NCI-H526 (cell line): ENCODE data around the gene KRTAP5-5.
"Not testable (repeated sequence)": the region's sequence is repeated elsewhere in the genome, so short reads cannot be mapped to it uniquely, and the experiment has no call there.

ENCODE experiments used
- DNase-seq, 2 experiments: peaks; one replicate each; lab custom pipeline; 2025; lab: John Stamatoyannopoulos, UW

The KRTAP5-5 gene

DNA sequence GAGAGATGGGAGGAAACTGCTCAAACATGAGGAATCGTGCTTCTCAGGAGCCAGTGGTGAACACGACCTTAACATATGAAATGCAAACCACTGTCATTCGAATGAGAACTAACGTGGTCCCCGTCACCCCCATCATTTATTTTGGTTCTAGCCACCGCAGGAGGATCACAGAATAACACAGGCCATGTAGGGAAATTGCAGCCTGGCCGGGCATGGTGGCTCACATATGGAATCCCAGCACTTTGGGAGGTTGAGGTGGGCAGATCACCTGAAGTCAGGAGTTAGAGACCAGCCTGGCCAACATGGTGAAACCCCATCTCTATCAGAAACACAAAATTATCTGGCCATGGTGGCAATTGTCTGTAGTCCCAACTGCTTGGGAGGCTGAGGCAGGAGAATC is 27.1 kb downstream of the KRTAP5-5 start:
- DNase-seq: no peak

DNA sequence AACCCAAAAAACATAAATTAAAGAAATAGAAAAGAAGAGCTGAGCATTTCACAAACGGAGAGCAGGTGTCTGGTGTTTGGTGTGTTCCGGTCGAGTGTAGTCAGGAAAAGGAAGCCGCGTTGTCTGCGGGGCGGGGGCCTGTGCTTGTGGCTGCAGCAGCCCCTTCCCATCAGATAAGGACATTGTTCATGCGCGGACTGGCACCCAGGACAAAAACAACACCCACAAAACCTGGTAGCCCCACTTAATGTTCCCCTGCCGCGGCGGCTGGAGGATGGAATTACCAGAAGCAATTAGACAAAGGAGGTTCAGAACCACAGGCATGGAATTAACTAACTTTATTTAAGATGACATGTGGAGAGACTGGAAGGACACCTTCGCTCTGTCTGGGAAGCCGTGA is 29.9 kb downstream of the KRTAP5-5 start:
- no peak for DNase-seq

DNA sequence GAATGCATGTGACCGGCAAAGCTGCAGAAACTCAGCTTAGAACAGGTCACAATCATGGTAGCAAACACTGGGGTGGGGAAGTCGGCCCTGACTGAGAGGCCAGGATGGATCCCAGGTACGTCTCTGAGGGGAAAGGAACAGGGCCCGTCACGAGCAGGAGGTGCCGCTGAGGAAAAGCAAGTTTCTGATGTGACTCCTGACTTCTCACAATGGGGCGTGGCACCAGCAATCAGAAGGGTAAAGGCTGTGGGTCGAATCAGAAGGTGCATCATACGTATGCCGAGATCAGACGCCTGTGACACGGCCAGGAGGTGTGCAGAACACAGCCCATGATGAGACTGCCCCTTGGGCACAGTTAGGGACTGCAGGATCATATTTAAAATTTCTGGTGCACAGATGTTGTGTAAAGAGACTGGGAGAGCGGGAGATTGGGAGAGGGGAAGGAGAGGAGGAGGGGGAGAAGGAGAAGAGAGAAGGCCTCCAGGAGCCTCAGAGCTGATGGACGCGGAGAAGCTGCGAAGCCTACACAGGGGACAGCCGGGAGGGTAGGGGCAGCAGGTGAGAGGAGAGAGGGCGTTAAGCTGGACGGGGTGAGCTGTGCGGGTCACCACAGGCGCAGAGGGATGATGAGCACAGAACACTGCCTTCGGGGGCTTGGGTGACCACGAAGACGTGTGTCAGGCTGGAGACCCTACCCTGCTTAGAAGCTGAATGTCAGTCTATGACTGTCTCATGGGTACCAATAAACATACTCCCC is 30.7 kb downstream of the KRTAP5-5 start:
- no peak for DNase-seq

DNA sequence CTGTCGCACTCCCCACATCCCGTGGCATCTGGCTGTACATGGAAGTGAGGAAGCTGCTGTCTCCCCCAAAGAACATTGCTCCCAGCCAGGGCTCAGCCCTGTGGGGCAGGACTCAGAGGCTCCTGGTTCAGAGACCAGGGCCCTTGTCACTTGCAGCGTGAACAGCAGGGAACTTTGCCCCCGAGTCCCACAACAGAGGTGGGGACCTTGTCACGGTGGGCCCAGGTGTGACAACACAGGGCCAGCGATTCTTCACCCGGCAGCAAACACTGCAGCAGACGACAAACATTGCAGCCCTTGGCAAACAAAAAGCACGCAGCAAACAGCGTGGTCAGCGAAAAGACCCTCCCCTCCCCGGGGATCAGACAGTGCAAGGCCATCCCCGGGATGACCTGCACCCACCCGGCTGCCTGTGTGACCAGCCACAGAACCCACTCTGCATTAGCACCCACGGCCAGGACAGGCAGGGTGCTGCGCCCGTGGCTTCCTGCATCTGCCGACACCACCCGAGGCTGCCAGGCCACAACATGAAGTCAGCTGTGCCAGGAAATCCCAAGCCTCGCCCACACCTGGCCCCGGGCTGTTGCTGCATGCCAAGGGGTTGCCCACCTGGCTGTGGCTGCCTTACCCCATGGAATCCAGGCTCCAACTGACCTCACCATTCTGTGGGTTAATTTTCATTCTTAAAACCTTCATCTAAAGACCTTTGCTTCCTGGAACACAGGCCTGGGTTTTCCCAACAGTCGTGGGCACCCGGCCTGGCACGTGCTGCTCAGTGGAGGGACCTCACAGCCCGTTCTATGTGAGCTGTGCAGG is 32.1 kb downstream of the KRTAP5-5 start:
- DNase-seq: not testable (repeated sequence)

DNA sequence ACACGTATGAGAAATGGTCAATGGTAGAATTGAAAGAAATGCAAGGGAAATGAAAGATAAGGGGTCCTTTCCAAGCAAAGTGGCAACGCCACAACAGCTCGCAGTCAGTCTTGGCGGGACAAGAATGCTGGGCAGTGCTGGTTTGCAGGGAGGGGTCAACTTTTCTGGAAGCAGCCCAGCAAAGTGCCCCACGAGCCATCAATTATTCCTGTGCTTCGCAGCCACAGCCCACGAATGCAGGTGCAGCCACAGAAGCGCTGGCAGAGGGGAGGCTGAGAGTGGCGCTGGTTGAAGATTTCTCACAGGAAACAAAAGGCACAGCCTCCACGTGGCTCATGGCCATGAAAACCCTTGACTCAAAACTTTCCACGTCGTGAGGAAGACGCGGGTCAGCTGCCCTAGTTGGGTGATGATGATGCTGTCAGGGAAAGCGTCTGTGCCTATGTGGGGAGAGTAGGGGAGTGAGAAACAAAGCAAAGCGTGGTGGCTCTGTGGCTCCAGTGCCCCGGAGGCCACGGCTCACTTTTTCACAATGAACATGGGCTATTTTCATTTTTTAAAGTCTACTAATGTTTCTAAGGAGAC is 33.2 kb downstream of the KRTAP5-5 start:
- DNase-seq: not testable (repeated sequence)

DNA sequence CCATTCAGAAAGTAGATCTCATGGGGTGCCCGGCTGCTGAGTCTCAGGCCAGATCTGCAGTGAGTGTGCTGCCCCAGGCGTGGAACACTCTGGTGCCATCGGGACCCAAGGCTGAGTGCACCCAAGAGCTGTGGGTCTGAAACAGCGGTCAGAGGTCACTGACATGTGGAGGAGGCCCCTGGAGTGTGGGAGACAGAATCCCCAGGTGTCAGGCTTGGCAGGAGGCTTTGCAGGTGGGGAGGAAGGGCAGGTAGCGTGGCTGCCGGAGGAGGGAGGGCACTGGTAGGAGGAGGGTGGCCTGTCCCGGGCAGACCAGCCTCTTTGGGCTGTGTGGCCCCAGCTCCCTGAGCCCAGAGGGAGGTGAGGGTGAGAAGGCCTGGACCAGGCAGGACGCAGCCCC is 35.7 kb downstream of the KRTAP5-5 start:
- DNase-seq: no peak

DNA sequence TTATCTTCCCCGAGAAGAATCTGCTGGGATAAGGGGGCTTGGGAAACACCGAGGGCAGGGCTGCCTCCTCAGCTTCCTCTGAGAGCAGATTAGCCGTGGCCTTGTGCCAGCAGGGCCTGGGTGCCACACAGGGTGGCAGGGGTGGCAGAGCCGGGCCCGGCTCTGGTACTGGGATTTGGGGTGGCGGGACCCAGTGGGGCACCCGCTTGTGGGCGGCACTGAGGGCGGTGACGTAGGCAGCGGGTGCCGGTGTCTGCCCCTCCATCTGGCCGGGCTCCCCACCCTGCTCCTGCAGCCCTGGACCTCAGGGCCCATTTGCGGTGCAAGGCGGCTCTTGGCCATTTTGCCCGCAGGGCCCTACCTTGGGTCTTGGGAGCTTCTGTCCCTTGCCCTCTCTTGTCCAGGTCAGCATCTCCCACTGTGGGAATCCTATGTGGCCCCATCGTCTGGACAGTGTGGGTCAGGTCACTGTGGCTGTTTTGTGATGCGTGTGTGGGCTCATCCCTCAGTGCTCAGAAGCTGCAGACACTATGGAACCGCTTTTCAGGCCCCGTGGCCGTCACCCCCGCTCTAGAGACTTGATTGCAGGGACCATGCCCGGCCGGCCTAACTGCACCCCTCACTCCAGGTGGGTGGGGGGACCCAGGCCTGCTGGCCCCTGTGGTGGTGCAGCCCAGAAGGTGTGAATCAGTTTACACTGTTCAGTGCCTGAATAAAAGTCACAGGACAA is 37.7 kb downstream of the KRTAP5-5 start:
- no peak for DNase-seq

DNA sequence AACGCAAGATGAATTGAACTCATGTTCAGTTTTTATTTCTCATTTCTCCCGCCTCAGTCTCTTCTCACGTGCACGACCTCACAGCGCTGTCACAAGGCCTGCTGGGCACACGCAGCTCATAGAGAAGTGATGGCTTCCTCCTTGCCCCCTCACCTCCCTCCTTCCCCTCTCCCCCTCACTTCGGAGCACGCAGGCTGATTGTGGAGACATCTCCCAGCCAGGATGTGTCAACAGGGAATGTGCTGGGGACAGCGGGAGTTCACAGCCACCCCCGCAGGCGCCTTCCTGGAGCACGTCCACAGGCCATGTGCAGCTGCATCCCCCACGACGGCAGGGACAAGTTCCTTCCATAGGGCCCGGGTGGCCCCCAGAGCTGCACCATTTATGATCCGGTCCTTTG is 38.3 kb downstream of the KRTAP5-5 start:
- no peak for DNase-seq

DNA sequence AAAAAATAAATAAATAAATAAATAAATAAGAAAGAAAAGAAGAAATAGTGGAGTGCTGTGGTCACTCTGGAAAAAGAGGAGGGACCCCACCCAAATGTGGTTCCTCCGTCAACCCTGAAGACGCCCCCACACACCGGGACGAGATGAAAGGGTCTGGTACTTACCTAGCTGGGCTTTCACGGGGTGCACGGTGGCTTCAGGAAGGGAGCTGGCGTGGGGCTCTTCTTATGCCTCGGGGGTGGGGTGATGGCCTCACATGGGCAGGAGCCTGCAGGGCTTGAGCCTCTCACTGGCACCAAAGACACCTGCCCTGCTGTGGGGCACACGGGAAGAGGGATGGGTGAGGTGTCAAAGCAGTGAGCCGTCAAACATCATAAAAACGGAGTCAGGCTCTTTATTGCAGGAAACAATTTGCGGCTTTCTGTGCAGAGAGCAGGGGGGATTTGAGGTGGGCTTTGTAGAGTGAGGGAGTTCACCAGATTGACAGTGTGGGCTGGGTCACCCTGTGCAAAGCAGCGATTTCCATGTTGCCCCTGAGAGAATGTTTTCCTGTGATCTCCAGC is 39.4 kb downstream of the KRTAP5-5 start:
- DNase-seq: no peak

DNA sequence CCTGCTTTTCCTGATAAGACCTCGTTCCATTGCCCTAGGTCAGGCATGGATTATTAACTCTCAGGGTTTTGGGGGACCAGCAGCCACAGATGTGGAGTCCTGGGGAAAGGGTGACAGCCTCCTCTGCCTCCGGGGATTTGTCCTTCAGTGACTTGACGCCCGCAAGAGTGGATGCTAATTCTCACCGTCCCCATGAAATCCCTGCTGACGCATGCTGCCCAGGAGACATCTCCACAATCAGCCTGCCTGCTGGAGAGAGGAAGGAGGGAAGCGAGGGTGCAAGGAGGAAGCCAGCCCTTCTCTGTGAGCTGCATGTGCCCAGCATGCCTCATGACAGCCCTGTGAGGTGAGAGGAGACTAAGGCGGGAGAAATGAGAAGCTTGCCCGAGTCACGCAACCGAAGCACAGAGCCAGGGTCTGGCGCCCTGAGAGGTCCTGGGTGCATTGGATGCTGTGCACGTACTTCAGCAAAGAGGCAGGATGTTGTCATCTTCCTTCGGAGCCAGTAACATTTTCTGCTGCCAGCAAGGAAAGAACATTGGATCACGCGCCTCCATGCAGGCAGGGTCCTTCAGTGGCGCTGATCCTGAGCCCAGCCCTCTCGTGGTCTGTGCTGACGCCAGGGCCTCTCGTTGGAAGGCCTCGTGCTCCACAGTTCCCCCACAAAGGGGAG is 40.1 kb downstream of the KRTAP5-5 start:
- DNase-seq: no peak

DNA sequence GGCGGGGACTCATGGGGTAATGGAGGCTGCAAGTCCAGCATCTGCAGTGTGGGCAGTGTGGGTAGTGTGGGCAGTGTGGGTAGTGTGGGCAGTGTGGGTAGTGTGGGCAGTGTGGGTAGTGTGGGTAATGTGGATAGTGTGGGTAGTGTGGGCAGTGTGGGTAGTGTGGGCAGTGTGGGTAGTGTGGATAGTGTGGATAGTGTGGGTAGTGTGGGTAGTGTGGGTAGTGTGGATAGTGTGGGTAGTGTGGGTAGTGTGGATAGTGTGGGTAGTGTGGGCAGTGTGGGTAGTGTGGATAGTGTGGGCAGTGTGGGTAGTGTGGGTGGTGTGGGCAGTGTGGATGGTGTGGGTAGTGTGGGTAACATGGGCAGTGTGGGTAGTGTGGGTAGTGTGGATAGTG is 40.9 kb downstream of the KRTAP5-5 start:
- not testable (repeated sequence) for DNase-seq

DNA sequence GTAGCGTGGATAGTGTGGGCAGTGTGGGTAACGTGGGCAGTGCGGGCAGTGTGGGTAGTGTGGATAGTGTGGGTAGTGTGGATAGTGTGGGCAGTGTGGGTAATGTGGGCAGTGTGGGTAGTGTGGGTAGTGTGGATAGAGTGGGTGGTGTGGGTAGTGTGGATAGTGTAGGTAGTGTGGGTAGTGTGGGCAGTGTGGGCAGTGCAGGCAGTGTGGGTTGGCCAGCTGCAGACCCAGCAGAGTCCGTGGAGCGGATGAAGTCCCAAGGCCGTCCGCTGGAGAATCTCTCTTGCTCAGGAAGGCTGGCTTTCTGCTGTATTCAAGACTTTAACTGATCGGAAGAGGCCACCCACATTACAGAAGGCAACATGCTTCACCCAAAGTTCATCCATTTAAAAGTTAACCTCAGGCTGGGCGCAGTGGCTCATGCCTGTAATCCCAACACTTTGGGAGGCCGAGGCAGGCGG is 41.4 kb downstream of the KRTAP5-5 start:
- DNase-seq: no peak

DNA sequence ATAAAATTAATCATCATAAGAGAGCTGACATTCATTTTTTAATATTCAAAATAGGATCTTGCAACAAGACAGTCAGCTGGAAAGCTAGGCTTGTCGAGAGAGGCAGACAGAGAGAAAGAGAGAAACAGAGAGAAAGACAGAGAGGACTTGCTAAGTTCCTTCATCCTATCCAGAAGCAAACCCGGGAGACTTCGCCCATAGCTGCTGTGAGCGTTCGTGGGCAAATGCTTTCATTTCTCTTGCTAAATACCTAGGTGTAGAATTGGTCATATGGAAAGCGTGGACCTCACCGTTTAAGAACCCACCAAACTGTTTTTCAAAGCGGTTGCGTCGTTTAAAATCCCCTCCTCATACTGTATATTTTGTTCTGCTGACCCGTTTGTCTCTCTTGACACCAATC is 42.1 kb downstream of the KRTAP5-5 start:
- no peak for DNase-seq

DNA sequence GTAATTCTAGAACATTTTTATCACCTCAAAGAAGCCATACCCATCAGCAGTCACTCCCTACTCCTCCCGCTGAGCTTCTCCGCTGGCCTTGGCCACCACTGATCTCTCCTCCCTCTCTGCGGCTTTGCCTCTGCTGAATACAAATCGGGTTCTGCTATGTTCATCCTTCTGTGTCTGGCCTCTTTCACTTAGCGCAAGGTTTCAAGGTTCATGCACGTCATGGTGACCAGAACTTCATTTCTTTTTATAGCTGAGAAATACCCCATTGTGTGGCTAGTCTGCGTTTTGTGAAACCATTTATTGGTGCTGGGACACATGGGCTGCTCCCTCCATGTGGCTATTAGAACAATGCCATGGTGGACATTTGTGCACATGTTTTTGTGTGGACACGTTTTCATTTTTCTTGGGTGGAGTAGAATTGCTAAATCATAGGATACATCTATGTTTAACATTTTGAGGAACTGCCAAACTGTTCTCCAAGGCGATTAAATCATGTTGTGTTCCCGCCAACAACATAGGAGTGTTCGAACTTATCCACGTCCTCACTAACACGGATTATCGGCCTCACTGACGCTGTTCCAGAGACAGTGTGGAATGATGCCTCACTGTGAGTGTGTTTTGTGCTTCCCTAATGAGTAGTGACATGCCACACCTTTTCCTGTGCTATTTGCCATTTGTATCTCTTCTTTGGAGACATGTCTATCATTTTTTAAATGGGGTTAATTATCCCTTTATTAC is 43.2 kb downstream of the KRTAP5-5 start:
- DNase-seq: no peak

DNA sequence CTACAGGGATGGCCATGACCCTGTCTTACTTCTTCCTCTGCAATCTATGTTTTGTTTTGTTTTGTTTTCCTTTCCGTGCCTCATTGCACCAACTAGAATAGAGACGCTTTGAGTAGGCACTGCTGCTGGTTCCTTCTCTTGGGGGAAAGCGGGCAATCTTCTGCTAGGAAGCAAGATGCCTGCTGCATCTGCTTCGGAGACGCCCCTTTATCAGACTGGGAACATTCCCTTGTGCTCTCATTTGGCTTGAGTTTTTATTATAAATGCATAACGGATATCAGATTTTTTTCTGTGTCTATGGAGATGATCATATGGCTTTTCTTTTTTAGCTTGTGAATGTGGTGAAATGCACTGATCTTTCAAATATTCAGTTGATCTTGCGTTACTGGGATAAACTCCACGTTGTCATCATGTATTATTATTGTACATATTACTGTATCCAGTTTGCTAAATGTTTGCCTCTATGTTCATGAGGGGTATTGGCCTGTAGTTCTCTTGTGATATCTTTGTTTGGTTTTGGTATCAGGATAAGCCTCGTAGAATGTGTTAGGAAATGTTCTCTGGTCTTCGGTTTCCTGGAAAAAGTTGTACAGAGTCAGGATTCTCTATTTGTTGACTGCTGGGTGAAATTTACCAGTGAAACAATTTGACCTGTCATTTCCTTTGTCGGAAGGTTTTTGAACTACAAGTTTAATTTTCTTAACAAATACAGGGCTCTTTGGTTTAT is 44.0 kb downstream of the KRTAP5-5 start:
- DNase-seq: no peak

DNA sequence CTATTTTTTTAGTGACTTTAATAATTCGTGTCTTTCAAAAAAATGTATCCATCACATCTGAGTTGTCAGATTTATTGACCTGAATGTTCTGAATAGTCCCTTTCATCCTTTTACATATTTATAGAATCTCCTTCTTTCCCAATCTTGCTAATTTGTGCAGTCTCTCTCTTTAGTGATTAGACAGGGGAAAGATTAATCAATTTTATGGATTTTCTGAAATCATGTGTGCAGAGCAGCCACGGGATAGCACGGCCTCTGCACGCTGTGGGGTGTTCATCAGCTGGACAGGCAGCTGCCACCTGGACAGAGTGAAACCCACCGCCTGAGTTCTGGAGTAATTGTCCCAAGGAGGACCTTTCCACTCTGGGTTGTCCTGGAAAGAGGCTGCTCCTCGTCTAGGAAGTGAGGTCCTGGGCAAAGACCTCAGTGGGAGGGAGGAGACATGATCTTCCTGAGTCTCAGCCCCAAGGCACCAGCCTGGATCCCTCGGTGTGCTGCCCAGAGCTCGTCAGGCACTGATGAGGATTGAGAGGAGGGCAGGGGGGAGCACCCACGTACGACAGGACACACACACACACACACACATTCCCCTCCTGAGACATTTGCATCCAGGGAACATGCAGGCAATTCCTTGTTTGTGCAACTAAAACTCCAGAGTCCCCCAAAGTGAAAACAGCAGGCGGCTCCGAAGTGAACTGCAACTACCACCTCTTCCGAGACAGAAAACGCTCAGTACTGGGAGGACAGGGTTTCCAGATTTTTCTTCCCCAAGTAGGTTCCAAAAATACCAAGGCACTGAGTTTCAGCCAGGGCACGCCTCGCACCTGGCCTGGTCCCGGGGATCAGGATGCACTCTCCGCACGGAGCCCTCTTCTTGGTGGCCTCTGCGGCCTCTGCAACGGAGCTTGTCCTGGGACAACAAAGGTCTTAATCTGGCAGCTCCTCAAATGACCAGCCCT is 44.9 kb downstream of the KRTAP5-5 start:
- DNase-seq: no peak

DNA sequence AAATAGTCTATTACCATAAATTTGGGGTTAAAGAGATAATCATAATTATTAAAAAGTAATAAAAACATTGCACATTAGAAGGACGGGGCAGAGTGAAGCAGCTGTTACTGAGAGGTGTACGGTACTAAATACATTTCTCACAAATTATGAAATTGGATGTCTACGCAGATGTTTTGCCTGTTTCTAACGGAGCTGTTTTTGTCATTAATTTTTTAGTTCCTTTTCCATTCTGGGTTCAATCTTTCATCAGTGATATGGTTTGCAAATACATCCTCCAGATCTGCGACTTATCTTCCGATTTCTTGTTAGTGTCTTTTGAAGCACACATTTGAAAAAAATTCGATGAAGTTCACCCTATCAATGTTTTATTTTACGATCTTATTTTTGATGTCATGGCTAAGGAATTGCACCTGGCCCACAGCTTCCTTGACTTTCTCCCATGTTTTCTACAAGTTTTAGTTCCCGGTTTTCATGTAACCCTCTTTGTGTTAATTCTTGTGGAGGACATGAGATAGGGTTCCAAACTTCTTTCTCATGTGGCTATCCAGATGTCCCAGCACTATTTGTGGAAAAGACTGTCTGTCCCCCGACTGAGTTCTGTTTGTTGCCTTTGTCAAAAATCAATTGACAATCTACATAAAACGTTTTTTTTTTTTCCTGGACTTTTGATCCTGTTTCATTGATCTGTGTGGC is 46.1 kb downstream of the KRTAP5-5 start:
- no peak for DNase-seq

DNA sequence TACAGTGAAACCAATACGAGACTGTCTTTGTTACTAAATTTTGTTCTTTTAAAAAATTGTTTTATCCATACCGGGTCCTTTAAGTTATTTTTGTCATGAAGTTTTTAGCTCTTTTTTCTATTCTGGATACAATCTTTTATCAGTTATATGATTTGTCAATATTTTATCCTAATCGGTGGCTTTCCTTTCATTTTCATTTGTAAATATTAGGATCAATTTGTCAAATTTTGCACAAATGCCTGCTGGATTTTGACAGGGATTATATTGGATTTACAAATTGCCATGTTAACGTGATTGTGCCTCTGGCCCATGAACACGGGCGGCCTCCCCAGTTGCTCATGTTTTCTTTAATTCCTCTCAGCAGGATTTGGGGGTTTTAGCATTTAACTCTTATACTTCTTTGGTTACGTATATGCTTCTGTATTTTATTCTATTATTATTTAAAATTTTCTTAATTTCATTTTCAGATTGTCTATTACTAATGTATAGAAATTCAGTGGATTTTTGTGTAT is 46.7 kb downstream of the KRTAP5-5 start:
- no peak for DNase-seq
